GM12891 (cell line): ENCODE results near the gene SLAIN2.

Experiments
- POLR2A ChIP-seq: IDR thresholded peaks from 2 replicates; pipeline ENCODE4 v1.6.1; 2011; ENCODE audit warnings: low read depth, low read length, control low read depth
- TAF1 ChIP-seq: IDR thresholded peaks from 2 replicates; pipeline ENCODE4 v1.6.1; 2011; ENCODE audit warnings: low read depth, low read length, control low read depth

DNA sequence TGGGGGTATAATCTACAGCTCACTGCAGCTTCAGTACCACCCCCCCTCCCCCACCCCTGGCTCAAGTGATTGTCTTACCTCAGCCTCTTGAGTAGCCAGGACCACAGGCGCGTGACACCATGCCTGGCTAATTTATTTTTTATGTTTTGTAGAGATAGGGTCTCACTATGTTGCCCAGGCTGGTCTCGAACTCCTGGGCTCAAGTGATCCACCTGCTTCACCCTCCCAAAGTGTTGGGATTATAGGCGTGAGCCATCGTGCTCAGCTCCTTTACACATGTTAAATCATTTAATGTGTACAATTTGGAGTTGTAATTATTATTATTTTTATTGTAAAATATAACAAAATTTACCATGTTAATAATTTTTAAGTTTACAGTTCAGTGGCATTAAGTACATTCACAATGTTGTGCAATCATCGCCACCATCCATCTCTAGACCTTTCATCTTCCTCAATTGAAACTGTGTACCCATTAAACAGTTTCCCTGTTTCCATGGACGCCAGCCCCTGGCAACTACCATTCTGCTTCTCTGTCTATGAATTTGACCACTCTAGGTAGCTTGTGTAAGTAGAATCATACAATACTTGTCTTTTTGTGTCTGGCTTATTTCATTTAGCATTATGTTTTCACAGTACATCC is 6.1 kb downstream of the SLAIN2 start:
- TF ChIP-seq TAF1 (no peak), POLR2A (no peak)
